ENCODE data around the gene DNAJB8.
A peak's percentile ranks its signal among the peaks of the same experiment; 100 is the strongest.

Gene DNAJB8

GRCh38 chr3:128463771-128464170 lies 2.9 kb downstream of the DNAJB8 start:
- DNase-seq = no peak

- no peak for DNase-seq
These were observed 3.3 kb downstream of the DNAJB8 start for GRCh38 chr3:128463354-128463753.

- no peak for DNase-seq
These were observed 3.8 kb downstream of the DNAJB8 start for GRCh38 chr3:128462931-128463330.

GRCh38 chr3:128462341-128462910 lies 4.3 kb downstream of the DNAJB8 start:
- no peak for DNase-seq

- no peak for DNase-seq
These were observed 5.0 kb downstream of the DNAJB8 start for GRCh38 chr3:128461731-128462130.

GRCh38 chr3:128459461-128459820 lies 7.2 kb downstream of the DNAJB8 start:
- DNase-seq = no peak

GRCh38 chr3:128458746-128459460 lies 7.8 kb downstream of the DNAJB8 start:
- DNase-seq = no peak

- DNase-seq = no peak
These were observed 8.8 kb downstream of the DNAJB8 start for GRCh38 chr3:128457937-128458336.

- no peak for DNase-seq
These were observed 9.6 kb downstream of the DNAJB8 start for GRCh38 chr3:128456776-128457715.

GRCh38 chr3:128455786-128456748 lies 10.6 kb downstream of the DNAJB8 start:
- no peak for DNase-seq

GRCh38 chr3:128455116-128455515 lies 11.6 kb downstream of the DNAJB8 start:
- no peak for DNase-seq

- no peak for DNase-seq
These were observed 12.4 kb downstream of the DNAJB8 start for GRCh38 chr3:128454310-128454618.

GRCh38 chr3:128453501-128454309 lies 13.0 kb downstream of the DNAJB8 start:
- peak; percentile 22 for DNase-seq

- no peak for DNase-seq
These were observed 13.9 kb downstream of the DNAJB8 start for GRCh38 chr3:128452678-128453275.

GRCh38 chr3:128452120-128452519 lies 14.6 kb downstream of the DNAJB8 start:
- no peak for DNase-seq

GRCh38 chr3:128449111-128449638 lies 17.5 kb downstream of the DNAJB8 start:
- DNase-seq = no peak

GRCh38 chr3:128448491-128448890 lies 18.2 kb downstream of the DNAJB8 start:
- no peak for DNase-seq

- DNase-seq = no peak
These were observed 19.1 kb downstream of the DNAJB8 start for GRCh38 chr3:128447561-128448013.

GRCh38 chr3:128446821-128447220 lies 19.9 kb downstream of the DNAJB8 start:
- DNase-seq = no peak

GRCh38 chr3:128445357-128445756 lies 21.3 kb downstream of the DNAJB8 start:
- no peak for DNase-seq

GRCh38 chr3:128443771-128444170 lies 22.9 kb downstream of the DNAJB8 start:
- no peak for DNase-seq
